ENCODE data around the gene SIAH1.
"Not testable (repeated sequence)": the region's sequence is repeated elsewhere in the genome, so short reads cannot be mapped to it uniquely, and the experiment has no call there.

Gene SIAH1

GRCh38 chr16:48393485-48394354 is 8.5 kb upstream of the SIAH1 start:
- no peak for DNase-seq (ENCODE audit: low read depth in 2 of 2)

GRCh38 chr16:48392407-48392806 is 7.2 kb upstream of the SIAH1 start:
- DNase-seq (ENCODE audit: low read depth in 2 of 2) = no peak

GRCh38 chr16:48386559-48387312 is 1.5 kb upstream of the SIAH1 start:
- DNase-seq (ENCODE audit: low read depth in 2 of 2) = no peak

- DNase-seq (ENCODE audit: low read depth in 2 of 2) = no peak
Observed at GRCh38 chr16:48384520-48385252, 527 bp downstream of the SIAH1 start.

GRCh38 chr16:48383877-48384519 is 1.2 kb downstream of the SIAH1 start:
- no peak for DNase-seq (ENCODE audit: low read depth in 2 of 2)

GRCh38 chr16:48383009-48383876 is 2.0 kb downstream of the SIAH1 start:
- DNase-seq (ENCODE audit: low read depth in 2 of 2) = no peak

GRCh38 chr16:48382131-48382530 is 3.1 kb downstream of the SIAH1 start:
- DNase-seq (ENCODE audit: low read depth in 2 of 2) = no peak

GRCh38 chr16:48381201-48381600 is 4.0 kb downstream of the SIAH1 start:
- no peak for DNase-seq (ENCODE audit: low read depth in 2 of 2)

- DNase-seq (ENCODE audit: low read depth in 2 of 2) = no peak
Observed at GRCh38 chr16:48378836-48379235, 6.4 kb downstream of the SIAH1 start.

GRCh38 chr16:48378276-48378675 is 6.9 kb downstream of the SIAH1 start:
- DNase-seq (ENCODE audit: low read depth in 2 of 2) = no peak

GRCh38 chr16:48377301-48377700 is 7.9 kb downstream of the SIAH1 start:
- DNase-seq (ENCODE audit: low read depth in 2 of 2) = not testable (repeated sequence)

- no peak for DNase-seq (ENCODE audit: low read depth in 2 of 2)
Observed at GRCh38 chr16:48374255-48374654, 11.0 kb downstream of the SIAH1 start.

- no peak for DNase-seq (ENCODE audit: low read depth in 2 of 2)
Observed at GRCh38 chr16:48373258-48374029, 11.8 kb downstream of the SIAH1 start.

GRCh38 chr16:48372744-48373143 is 12.5 kb downstream of the SIAH1 start:
- DNase-seq (ENCODE audit: low read depth in 2 of 2) = no peak

- DNase-seq (ENCODE audit: low read depth in 2 of 2) = no peak
Observed at GRCh38 chr16:48371393-48371780, 13.8 kb downstream of the SIAH1 start.

GRCh38 chr16:48370668-48371392 is 14.4 kb downstream of the SIAH1 start:
- not testable (repeated sequence) for DNase-seq (ENCODE audit: low read depth in 2 of 2)

- DNase-seq (ENCODE audit: low read depth in 2 of 2) = no peak
Observed at GRCh38 chr16:48370229-48370628, 15.0 kb downstream of the SIAH1 start.

GRCh38 chr16:48369765-48370164 is 15.4 kb downstream of the SIAH1 start:
- no peak for DNase-seq (ENCODE audit: low read depth in 2 of 2)

GRCh38 chr16:48367441-48368049 is 17.7 kb downstream of the SIAH1 start:
- DNase-seq (ENCODE audit: low read depth in 2 of 2) = no peak

Data from stimulated activated CD8-positive, alpha-beta memory T cell treated with anti-CD3 and anti-CD28 coated beads, Interleukin-7, amount 100 ng/mL, for 1 hour (primary cell).